Gastrocnemius medialis (tissue), 4 donors: ENCODE data around the gene SUN1. TPM values are rescaled to one million over a fixed set of nuclear protein-coding genes. Genes with fewer than 3 reads are reported as not detected.

Experiments used
- ATAC-seq, 2 donors: fragments of 150-250 bp; one replicate each; pipeline ENCODE4 v1.9.1; 2016
- DNase-seq, 2 donors: peaks; one replicate each; pipeline ENCODE4 v3.0.0-alpha.2; 2019
- H3K27ac ChIP-seq, 4 donors: fragments of 200-600 bp; sonication (generic); 1 replicate in 1 of 4; 2 replicates in 3 of 4; pipeline ENCODE4 v1.5.1; 2016 to 2018; ENCODE audit warnings: mild to moderate bottlenecking in 2 of 4, moderate library complexity in 1 of 4
- H3K27me3 ChIP-seq, 3 donors: fragments of 200-600 bp; sonication (generic) in 2 of 3; 1 replicate in 1 of 3; 2 replicates in 2 of 3; pipeline versions ENCODE4 v1.5.1 to v1.6.0; 2016 to 2019; ENCODE audit warnings: mild to moderate bottlenecking in 1 of 3, moderate library complexity in 1 of 3
- H3K36me3 ChIP-seq, 2 donors: fragments of 200-600 bp; sonication (generic) in 1 of 2; one replicate each; pipeline ENCODE4 v1.5.1; 2017 to 2018
- H3K4me1 ChIP-seq, 2 donors: fragments of 200-600 bp; sonication (generic) in 1 of 2; one replicate each; pipeline ENCODE4 v1.5.1; 2016 to 2017; ENCODE audit warnings: mild to moderate bottlenecking in 2 of 2
- H3K4me3 ChIP-seq, 4 donors: fragments of 200-600 bp; sonication (generic) in 3 of 4; 1 replicate in 1 of 4; 2 replicates in 3 of 4; pipeline ENCODE4 v1.5.1; 2016 to 2019; ENCODE audit warnings: mild to moderate bottlenecking in 2 of 4
- H3K9me3 ChIP-seq, 3 donors: fragments of 200-600 bp; sonication (generic) in 2 of 3; 1 replicate in 1 of 3; 2 replicates in 2 of 3; pipeline ENCODE4 v1.5.1; 2016 to 2019
- CTCF ChIP-seq, 5 experiments: fragments of 450-650 bp in 3 of 5; fragments of 200-600 bp in 2 of 5; sonication (generic) in 2 of 5; IDR thresholded peaks in 4 of 5; conservative IDR thresholded peaks in 1 of 5; 1 replicate in 4 of 5; 2 replicates in 1 of 5; pipeline ENCODE4 v1.5.1; 2016 to 2019; ENCODE audit warnings: antibody characterized with exemption in 5 of 5, mild to moderate bottlenecking in 3 of 5, moderate library complexity in 3 of 5
- POLR2A ChIP-seq, 2 donors: fragments of 450-650 bp; IDR thresholded peaks; one replicate each; pipeline ENCODE4 v1.6.1; 2017; ENCODE audit warnings: antibody characterized with exemption in 2 of 2, mild to moderate bottlenecking in 2 of 2, moderate library complexity in 2 of 2
- in situ Hi-C, 4 donors: fragments of 200-750 bp; cut with MboI; loops; one replicate each; pipeline versions ENCODE4 v1.15.0 to v1.8.0; 2017; ENCODE audit warnings: low sequenced_read_pairs in 4 of 4
- intact Hi-C: fragments of 100-400 bp; cut with DNase I; formaldehyde crosslinking; loops from one replicate; pipeline ENCODE4 v1.15.1; 2023; ENCODE audit warnings: low total_unique reads
- total RNA-seq, 4 donors: library from RNA; depleted of rRNA; stranded (reverse); fragments of >200 nt; gene quantifications; one replicate each; pipeline versions ENCODE4 v1.1.0 to v1.2.3, GENCODE V29; 2016

Gene SUN1
- total RNA-seq, 4 donors from 2014 or later = 112 to 154 (median 132) TPM

- no peak for ATAC-seq
- TF ChIP-seq CTCF (IDR thresholded peaks at IDR 0.05 in 4 of 5, conservative IDR thresholded peaks at IDR 0.05 in 1 of 5) (no peak), POLR2A (IDR thresholded peaks at IDR 0.05) (no peak)
- H3K4me1 ChIP-seq = peaks cover 9 to 10% of the 10 kb centered on the region in 2 donors
- no peak overlapping the region for H3K27ac ChIP-seq
- intact Hi-C loops (no loop called here), in situ Hi-C loops (no loop called here)
- H3K36me3 ChIP-seq = peaks cover 0 to 55% of the 10 kb centered on the region in 2 donors
- H3K4me3 ChIP-seq = no peak overlapping the region
- H3K9me3 ChIP-seq = no peaks in the 10 kb centered on the region
- no peak for DNase-seq
- H3K27me3 ChIP-seq = no peaks in the 10 kb centered on the region
Observed at GRCh38 chr7:849145-849544, 16.9 kb downstream of the SUN1 start.

- H3K9me3 ChIP-seq = no peaks in the 10 kb centered on the region
Observed at GRCh38 chr7:849781-850180, 17.5 kb downstream of the SUN1 start.

GRCh38 chr7:851204-851603 lies 18.9 kb downstream of the SUN1 start:
- in situ Hi-C loops (no loop called here), intact Hi-C loops (no loop called here)
- DNase-seq (no peak), ATAC-seq (no peak)
- H3K4me1 ChIP-seq = peaks cover 9 to 10% of the 10 kb centered on the region in 2 donors
- TF ChIP-seq POLR2A (IDR thresholded peaks at IDR 0.05) (no peak), CTCF (IDR thresholded peaks at IDR 0.05 in 4 of 5, conservative IDR thresholded peaks at IDR 0.05 in 1 of 5) (no peak)
- H3K27me3 ChIP-seq = no peaks in the 10 kb centered on the region
- H3K27ac ChIP-seq = no peak overlapping the region
- no peak overlapping the region for H3K4me3 ChIP-seq
- peaks cover 0 to 58% of the 10 kb centered on the region in 2 donors for H3K36me3 ChIP-seq
- no peaks in the 10 kb centered on the region for H3K9me3 ChIP-seq

More at GRCh38 chr7:849781-850180, 17.5 kb downstream of the SUN1 start:
- H3K27me3 ChIP-seq = no peaks in the 10 kb centered on the region
- in situ Hi-C loops = no loop called here
- H3K4me3 ChIP-seq = no peak overlapping the region
- H3K27ac ChIP-seq = no peak overlapping the region
- peaks cover 9 to 10% of the 10 kb centered on the region in 2 donors for H3K4me1 ChIP-seq
- no peak for ATAC-seq
- intact Hi-C loops = no loop called here
- no peak for DNase-seq
- TF ChIP-seq POLR2A (IDR thresholded peaks at IDR 0.05) (no peak), CTCF (IDR thresholded peaks at IDR 0.05 in 4 of 5, conservative IDR thresholded peaks at IDR 0.05 in 1 of 5) (no peak)
- peaks cover 0 to 55% of the 10 kb centered on the region in 2 donors for H3K36me3 ChIP-seq

GRCh38 chr7:853366-854117 lies 21.3 kb downstream of the SUN1 start:
- peaks cover 0 to 74% of the 10 kb centered on the region in 2 donors for H3K36me3 ChIP-seq
- H3K27ac ChIP-seq = no peak overlapping the region
- DNase-seq = no peak
- ATAC-seq = no peak
- H3K4me3 ChIP-seq = no peak overlapping the region
- peaks cover 9 to 22% of the 10 kb centered on the region in 2 donors for H3K4me1 ChIP-seq
- H3K9me3 ChIP-seq = no peaks in the 10 kb centered on the region
- intact Hi-C loops = no loop called here
- in situ Hi-C loops = no loop called here
- TF ChIP-seq POLR2A (IDR thresholded peaks at IDR 0.05) (no peak), CTCF (IDR thresholded peaks at IDR 0.05 in 4 of 5, conservative IDR thresholded peaks at IDR 0.05 in 1 of 5) (no peak)
- no peaks in the 10 kb centered on the region for H3K27me3 ChIP-seq
